H1 (cell line): ENCODE results near the gene HSF5.

ENCODE experiments used
- EP300 ChIP-seq, 2 experiments: IDR thresholded peaks; 1 replicate in 1 of 2; 2 replicates in 1 of 2; pipeline ENCODE4 v1.6.1; 2011 to 2012; ENCODE audit warnings: low read depth in 2 of 2, low read length in 2 of 2, mild to moderate bottlenecking in 2 of 2, borderline replicate concordance in 1 of 2, inconsistent platforms in 1 of 2, moderate library complexity in 1 of 2
- EZH2 ChIP-seq: fragments of 200-600 bp; sonication (generic); IDR thresholded peaks from 2 replicates; pipeline ENCODE4 v1.7.1; 2012; ENCODE audit warnings: low read depth, mild to moderate bottlenecking, moderate library complexity, low read length, inconsistent platforms; ENCODE audit not compliant: severe bottlenecking
- JUND ChIP-seq: IDR thresholded peaks from 2 replicates; pipeline ENCODE4 v1.6.1; 2011; ENCODE audit warnings: mild to moderate bottlenecking, improper control_type of control experiment, low read length
- POLR2A ChIP-seq, 2 experiments: IDR thresholded peaks; 1 replicate in 1 of 2; 2 replicates in 1 of 2; pipeline ENCODE4 v1.6.1; 2011; ENCODE audit warnings: low read depth in 2 of 2, low read length in 2 of 2, mild to moderate bottlenecking in 2 of 2; ENCODE audit errors: control extremely low read depth in 1 of 2
- TAF1 ChIP-seq: IDR thresholded peaks from 2 replicates; pipeline ENCODE4 v1.6.1; 2011; ENCODE audit warnings: mild to moderate bottlenecking, low read depth, low read length
- TCF12 ChIP-seq: IDR thresholded peaks from 2 replicates; pipeline ENCODE4 v1.6.1; 2011; ENCODE audit warnings: low read depth, mild to moderate bottlenecking, low read length
- ZNF274 ChIP-seq: IDR thresholded peaks from 2 replicates; pipeline ENCODE4 v1.7.0; 2012; ENCODE audit warnings: low read length, borderline replicate concordance; ENCODE audit errors: extremely low read depth
- TF ChIP-seq, protein P1 (sequence below), 3 experiments: IDR thresholded peaks; 1 replicate in 2 of 3; 2 replicates in 1 of 3; pipeline versions ENCODE4 v1.5.1 to v1.6.1; 2011; ENCODE audit warnings: low read length in 3 of 3, mild to moderate bottlenecking in 3 of 3, inconsistent platforms in 2 of 3, low read depth in 1 of 3, moderate library complexity in 1 of 3; ENCODE audit not compliant: insufficient read depth in 1 of 3; ENCODE audit errors: control extremely low read depth in 1 of 3

- no peak for TF ChIP-seq EZH2
- TF ChIP-seq ZNF274 = no peak
- no peak for TF ChIP-seq TCF12
- TF ChIP-seq, protein P1, sequence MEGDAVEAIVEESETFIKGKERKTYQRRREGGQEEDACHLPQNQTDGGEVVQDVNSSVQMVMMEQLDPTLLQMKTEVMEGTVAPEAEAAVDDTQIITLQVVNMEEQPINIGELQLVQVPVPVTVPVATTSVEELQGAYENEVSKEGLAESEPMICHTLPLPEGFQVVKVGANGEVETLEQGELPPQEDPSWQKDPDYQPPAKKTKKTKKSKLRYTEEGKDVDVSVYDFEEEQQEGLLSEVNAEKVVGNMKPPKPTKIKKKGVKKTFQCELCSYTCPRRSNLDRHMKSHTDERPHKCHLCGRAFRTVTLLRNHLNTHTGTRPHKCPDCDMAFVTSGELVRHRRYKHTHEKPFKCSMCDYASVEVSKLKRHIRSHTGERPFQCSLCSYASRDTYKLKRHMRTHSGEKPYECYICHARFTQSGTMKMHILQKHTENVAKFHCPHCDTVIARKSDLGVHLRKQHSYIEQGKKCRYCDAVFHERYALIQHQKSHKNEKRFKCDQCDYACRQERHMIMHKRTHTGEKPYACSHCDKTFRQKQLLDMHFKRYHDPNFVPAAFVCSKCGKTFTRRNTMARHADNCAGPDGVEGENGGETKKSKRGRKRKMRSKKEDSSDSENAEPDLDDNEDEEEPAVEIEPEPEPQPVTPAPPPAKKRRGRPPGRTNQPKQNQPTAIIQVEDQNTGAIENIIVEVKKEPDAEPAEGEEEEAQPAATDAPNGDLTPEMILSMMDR (IDR thresholded peaks at IDR 0.05; ENCODE audit: control extremely low read depth in 1 of 3, insufficient read depth in 1 of 3, low read depth in 1 of 3, low read length in 3 of 3) = peak in 1 of 3 experiments; percentile 37; a peak in 2 of 4 replicates
- TF ChIP-seq EP300 (IDR thresholded peaks at IDR 0.05; ENCODE audit: borderline replicate concordance in 1 of 2, low read depth in 2 of 2, low read length in 2 of 2) = no peak
- TF ChIP-seq POLR2A (IDR thresholded peaks at IDR 0.05; ENCODE audit: control extremely low read depth in 1 of 2, low read depth in 2 of 2, low read length in 2 of 2) = no peak
- no peak for TF ChIP-seq JUND
- TF ChIP-seq TAF1 = no peak
Observed at GRCh38 chr17:58534331-58534730, 46.1 kb upstream of the HSF5 start.
